Stimulated activated CD4-positive, alpha-beta T cell treated with anti-CD3 and anti-CD28 coated beads, TNF-alpha, amount 100 ng/mL, for 4 hours (primary cell): Measurements from ENCODE around the gene TAF5.
A peak's percentile ranks its signal among the peaks of the same experiment; 100 is the strongest.
"Not testable (repeated sequence)": the region's sequence is repeated elsewhere in the genome, so short reads cannot be mapped to it uniquely, and the experiment has no call there.

Source experiments
- DNase-seq, 3 experiments: peaks; one replicate each; pipeline ENCODE4 v3.0.0-alpha.2; 2020; ENCODE audit warnings: low read depth in 3 of 3

TAF5 gene

GRCh38 chr10:103367782-103368518 lies at the start of gene TAF5:
TAF5 (plus strand) TSS chr10:103367976; CDS start chr10:103367990, 14 bp downstream.
- peak; percentile 50 to 80 (median 79) for DNase-seq

GRCh38 chr10:103327906-103328305 lies 39.9 kb upstream of the TAF5 start:
- no peak for DNase-seq

- no peak for DNase-seq
These were observed 33.7 kb upstream of the TAF5 start for GRCh38 chr10:103333934-103334520.

GRCh38 chr10:103334567-103334966 lies 33.2 kb upstream of the TAF5 start:
- no peak for DNase-seq

GRCh38 chr10:103336370-103336769 lies 31.4 kb upstream of the TAF5 start:
- no peak for DNase-seq

GRCh38 chr10:103350175-103350516 lies 17.6 kb upstream of the TAF5 start:
- DNase-seq = no peak

GRCh38 chr10:103350517-103351260 lies 17.1 kb upstream of the TAF5 start, which contains the start of gene PCGF6:
PCGF6 (minus strand) TSS chr10:103351140; CDS start chr10:103351066, 74 bp downstream.
- DNase-seq = peak; percentile 39 to 70 (median 46)

- no peak for DNase-seq
These were observed 14.5 kb upstream of the TAF5 start for GRCh38 chr10:103353281-103353680.

GRCh38 chr10:103354567-103354966 lies 13.2 kb upstream of the TAF5 start:
- not testable (repeated sequence) for DNase-seq

GRCh38 chr10:103355906-103356599 lies 11.7 kb upstream of the TAF5 start:
- no peak for DNase-seq

GRCh38 chr10:103359493-103359892 lies 8.3 kb upstream of the TAF5 start:
- not testable (repeated sequence) for DNase-seq

- DNase-seq = not testable (repeated sequence)
These were observed 7.0 kb upstream of the TAF5 start for GRCh38 chr10:103360791-103361190.

- DNase-seq = no peak
These were observed 396 bp upstream of the TAF5 start for GRCh38 chr10:103367379-103367781.

GRCh38 chr10:103373544-103373943 lies 5.8 kb downstream of the TAF5 start:
- no peak for DNase-seq

- DNase-seq = no peak
These were observed 6.5 kb downstream of the TAF5 start for GRCh38 chr10:103374263-103374662.

- DNase-seq = no peak
These were observed 15.0 kb downstream of the TAF5 start for GRCh38 chr10:103382769-103383168.

- no peak for DNase-seq
These were observed 26.4 kb downstream of the TAF5 start for GRCh38 chr10:103394180-103394579.

- DNase-seq = no peak
These were observed 27.9 kb downstream of the TAF5 start for GRCh38 chr10:103395754-103396066.

- peak; percentile 80 to 93 (median 87) for DNase-seq
These were observed 28.5 kb downstream of the TAF5 start, which contains the start of the genes ATP5MK and PDCD11 for GRCh38 chr10:103396067-103396788. ATP5MK (minus strand) TSS chr10:103396475; CDS start chr10:103392457, 4,018 bp downstream. PDCD11 (plus strand) TSS chr10:103396626; CDS start chr10:103398427, 1,801 bp downstream.

- DNase-seq = no peak
These were observed 29.0 kb downstream of the TAF5 start for GRCh38 chr10:103396789-103397087.

GRCh38 chr10:103397191-103397825 lies 29.5 kb downstream of the TAF5 start:
- DNase-seq = no peak
